A673 (cell line): Measurements from ENCODE around the gene C12orf42. TPM values are rescaled to one million over a fixed set of nuclear protein-coding genes. Genes with fewer than 3 reads are reported as not detected.

ENCODE experiments used
- BruUV-seq: library from RNA; stranded (reverse); fragments of 400-500 nt; replicated peaks from 2 replicates; lab custom pipeline; 2021; lab: Mats Ljungman, UMichigan
- CTCF ChIA-PET: fragments of 300-600 bp; sonication (Branson Sonifier 250); formaldehyde crosslinking; loops from one replicate; lab custom pipeline; 2022; ENCODE audit warnings: antibody characterized with exemption; lab: Charles Lee
- POLR2A ChIA-PET: fragments of 300-600 bp; sonication (Branson Sonifier 250); formaldehyde crosslinking; loops from one replicate; lab custom pipeline; 2022; ENCODE audit warnings: antibody characterized with exemption; ENCODE audit not compliant: low non-redundant PET; lab: Charles Lee
- DNase-seq: peaks from one replicate; pipeline ENCODE4 v3.0.0-alpha.2; 2015; ENCODE audit warnings: low spot score
- H3K27ac ChIP-seq: fragments of 200-600 bp; sonication (generic); 2 replicates; pipeline ENCODE4 v1.5.1; 2016; ENCODE audit warnings: mixed run types, low read depth, mild to moderate bottlenecking, mixed read lengths, antibody characterized with exemption, low read length; ENCODE audit not compliant: poor library complexity, severe bottlenecking
- H3K27me3 ChIP-seq: fragments of 200-600 bp; sonication (generic); replicated peaks from 2 replicates; pipeline ENCODE4 v1.6.1; 2017; ENCODE audit warnings: mixed run types, low read depth, mild to moderate bottlenecking, mixed read lengths, antibody characterized with exemption, low read length; ENCODE audit not compliant: insufficient read depth, poor library complexity
- H3K36me3 ChIP-seq: fragments of 200-600 bp; sonication (generic); 2 replicates; pipeline ENCODE4 v1.6.1; 2016; ENCODE audit warnings: mixed run types, mild to moderate bottlenecking, mixed read lengths, antibody characterized with exemption, low read length; ENCODE audit not compliant: insufficient read depth, poor library complexity, severe bottlenecking
- H3K4me1 ChIP-seq: fragments of 200-600 bp; sonication (generic); 2 replicates; pipeline ENCODE4 v1.6.1; 2017; ENCODE audit warnings: mixed run types, mild to moderate bottlenecking, mixed read lengths, antibody characterized with exemption, low read length; ENCODE audit not compliant: insufficient read depth, poor library complexity, severe bottlenecking
- H3K4me3 ChIP-seq: fragments of 200-600 bp; sonication (generic); 2 replicates; pipeline ENCODE4 v1.5.1; 2016; ENCODE audit warnings: low read depth, mixed run types, mild to moderate bottlenecking, mixed read lengths, low read length; ENCODE audit not compliant: poor library complexity, severe bottlenecking
- H3K9me3 ChIP-seq: fragments of 200-600 bp; sonication (generic); 2 replicates; pipeline ENCODE4 v1.6.1; 2016; ENCODE audit warnings: mixed run types, low read depth, mild to moderate bottlenecking, mixed read lengths, antibody characterized with exemption, low read length; ENCODE audit not compliant: poor library complexity, severe bottlenecking
- EZH2 ChIP-seq: fragments of 200-600 bp; sonication (generic); IDR thresholded peaks from 2 replicates; pipeline ENCODE4 v1.6.1; 2017; ENCODE audit warnings: borderline replicate concordance, low read depth, mild to moderate bottlenecking, mixed read lengths, antibody characterized with exemption, low read length; ENCODE audit not compliant: poor library complexity, severe bottlenecking
- intact Hi-C: fragments of 100-400 bp; cut with micrococcal nuclease; formaldehyde crosslinking; loops from one replicate; pipeline ENCODE4 v1.10.0; 2022; ENCODE audit not compliant: unreplicated experiment
- total RNA-seq: library from RNA; stranded (reverse); gene quantifications from 2 replicates; pipeline ENCODE4 v1.2.3, GENCODE V29; 2021
- TF ChIP-seq, protein P1 (sequence below): fragments of 300-800, 200-600 bp; sonication (generic); conservative IDR thresholded peaks from 2 replicates; pipeline ENCODE4 v1.5.1; 2017; ENCODE audit warnings: low read depth, mild to moderate bottlenecking, antibody characterized with exemption, low read length, moderate library complexity, mixed read lengths

The C12orf42 gene
- total RNA-seq, 1 experiment from 2014 or later: not detected

DNA sequence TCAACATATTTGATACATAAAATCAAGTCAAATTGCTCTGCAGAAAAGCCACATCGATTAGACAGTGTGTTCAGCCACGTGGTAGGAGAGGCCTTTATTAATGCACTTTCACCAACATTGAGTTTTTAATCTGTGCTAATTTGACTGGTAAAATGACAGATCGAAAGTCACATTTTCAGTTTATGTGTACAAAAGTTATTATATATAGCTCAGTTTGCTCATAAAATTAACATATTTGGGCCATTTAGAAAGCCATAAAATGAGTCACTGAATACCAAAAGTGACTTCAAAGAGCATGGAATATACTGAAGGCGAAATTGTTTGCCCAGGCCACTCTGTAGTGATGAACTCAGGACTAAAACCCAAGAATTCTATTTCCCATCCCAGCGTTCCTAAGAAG lies 26.0 kb downstream of the C12orf42 start:
- no peaks in the 10 kb centered on the region for H3K4me1 ChIP-seq
- no peak overlapping the region for H3K4me3 ChIP-seq
- CTCF ChIA-PET: no interaction called here
- no peak for DNase-seq
- POLR2A ChIA-PET: no interaction called here
- H3K9me3 ChIP-seq: no peaks in the 10 kb centered on the region
- no peaks in the 10 kb centered on the region for H3K36me3 ChIP-seq
- intact Hi-C loops: no loop called here
- TF ChIP-seq, protein P1, sequence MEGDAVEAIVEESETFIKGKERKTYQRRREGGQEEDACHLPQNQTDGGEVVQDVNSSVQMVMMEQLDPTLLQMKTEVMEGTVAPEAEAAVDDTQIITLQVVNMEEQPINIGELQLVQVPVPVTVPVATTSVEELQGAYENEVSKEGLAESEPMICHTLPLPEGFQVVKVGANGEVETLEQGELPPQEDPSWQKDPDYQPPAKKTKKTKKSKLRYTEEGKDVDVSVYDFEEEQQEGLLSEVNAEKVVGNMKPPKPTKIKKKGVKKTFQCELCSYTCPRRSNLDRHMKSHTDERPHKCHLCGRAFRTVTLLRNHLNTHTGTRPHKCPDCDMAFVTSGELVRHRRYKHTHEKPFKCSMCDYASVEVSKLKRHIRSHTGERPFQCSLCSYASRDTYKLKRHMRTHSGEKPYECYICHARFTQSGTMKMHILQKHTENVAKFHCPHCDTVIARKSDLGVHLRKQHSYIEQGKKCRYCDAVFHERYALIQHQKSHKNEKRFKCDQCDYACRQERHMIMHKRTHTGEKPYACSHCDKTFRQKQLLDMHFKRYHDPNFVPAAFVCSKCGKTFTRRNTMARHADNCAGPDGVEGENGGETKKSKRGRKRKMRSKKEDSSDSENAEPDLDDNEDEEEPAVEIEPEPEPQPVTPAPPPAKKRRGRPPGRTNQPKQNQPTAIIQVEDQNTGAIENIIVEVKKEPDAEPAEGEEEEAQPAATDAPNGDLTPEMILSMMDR: no peak
- no peak for TF ChIP-seq EZH2
- peaks cover 4% of the 10 kb centered on the region for H3K27me3 ChIP-seq
- BruUV-seq: no TSS peak
- no peak overlapping the region for H3K27ac ChIP-seq

DNA sequence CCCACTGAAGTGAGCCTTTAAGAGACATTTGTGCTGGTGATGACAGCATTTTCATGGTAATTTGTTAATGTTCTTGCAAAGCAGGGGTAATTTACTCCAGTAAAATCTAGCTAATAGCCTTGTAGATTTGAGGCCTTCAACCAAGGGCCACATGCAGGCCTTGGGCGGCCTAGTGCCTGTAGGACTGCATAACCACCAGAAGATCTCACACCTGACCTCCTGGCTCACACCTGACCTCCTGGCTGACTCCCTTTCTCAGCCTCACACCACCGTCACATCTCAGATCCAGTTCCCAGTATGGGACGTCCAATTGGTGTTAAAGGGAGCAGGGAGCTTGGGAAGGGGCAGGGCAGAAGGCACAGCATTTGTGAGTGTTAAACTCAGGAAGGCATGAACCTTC lies 26.9 kb downstream of the C12orf42 start:
- POLR2A ChIA-PET: no interaction called here
- TF ChIP-seq, protein P1: no peak
- TF ChIP-seq EZH2: no peak
- CTCF ChIA-PET: no interaction called here
- no peak for DNase-seq
- Histone ChIP-seq H3K36me3 (no peaks in the 10 kb centered on the region), H3K27me3 (peaks cover 4% of the 10 kb centered on the region), H3K4me1 (no peaks in the 10 kb centered on the region), H3K4me3 (no peak overlapping the region), H3K27ac (no peak overlapping the region), H3K9me3 (no peaks in the 10 kb centered on the region)
- intact Hi-C loops: no loop called here
- no TSS peak for BruUV-seq

GRCh38 chr12:103462675-103463074 lies 33.1 kb downstream of the C12orf42 start:
- BruUV-seq: no TSS peak
- ChIA-PET POLR2A (no interaction called here), CTCF (no interaction called here)
- no peaks in the 10 kb centered on the region for H3K9me3 ChIP-seq
- H3K27me3 ChIP-seq: no peaks in the 10 kb centered on the region
- no peak overlapping the region for H3K27ac ChIP-seq
- H3K36me3 ChIP-seq: no peaks in the 10 kb centered on the region
- no peak overlapping the region for H3K4me3 ChIP-seq
- no peak for DNase-seq
- no peak for TF ChIP-seq EZH2
- TF ChIP-seq, protein P1: no peak
- H3K4me1 ChIP-seq: no peaks in the 10 kb centered on the region
- intact Hi-C loops: no loop called here
